Measurements from ENCODE around the gene DSTYK.

DSTYK gene

DNA sequence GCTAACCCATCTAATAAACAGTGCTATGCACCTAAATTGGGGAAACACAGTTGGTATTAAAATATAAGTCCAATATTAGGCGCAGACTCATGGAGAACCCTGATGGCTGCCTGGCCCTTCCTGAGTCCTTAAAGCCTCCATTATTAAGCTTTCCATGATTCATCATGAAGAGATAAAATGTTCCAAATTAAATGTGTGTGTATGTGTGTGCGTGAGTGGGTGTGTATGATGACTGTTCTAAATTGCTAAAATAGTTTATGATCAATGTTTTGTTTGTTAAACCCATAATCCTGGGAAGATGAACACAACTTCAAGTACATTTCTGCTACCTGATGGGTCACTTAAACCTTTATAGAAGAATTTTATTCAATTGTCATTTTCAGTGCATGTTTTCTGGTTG is 83.5 kb downstream of the DSTYK start:
- Histone ChIP-seq H3K4me3 (ENCODE audit: low read depth, low read length) (no peak overlapping the region), H3K4me1 (ENCODE audit: control insufficient read depth, insufficient read depth, low read length) (no peaks in the 10 kb centered on the region), H3K9me3 (ENCODE audit: control insufficient read depth, insufficient read depth, low read depth, low read length) (no peaks in the 10 kb centered on the region), H3K27ac (ENCODE audit: extremely low read depth, low read depth, low read length) (no peak overlapping the region), H3K36me3 (ENCODE audit: control insufficient read depth in 2 of 2, insufficient read depth in 1 of 2, low read length in 2 of 2) (no peaks in the 10 kb centered on the region)
- CTCF ChIA-PET = interaction anchor here (0.6 kb wide), 1 partner anchor 14 kb away, joined by 3 read pairs; no protein-coding TSS in a partner anchor
- no peak for TF ChIP-seq ZNF600 (tag by site-specific recombination; IDR thresholded peaks at IDR 0.05)
- no peak for TF ChIP-seq ZNF423 (tag by site-specific recombination; IDR thresholded peaks at IDR 0.05)
- TF ChIP-seq ZNF24 (tag by site-specific recombination; IDR thresholded peaks at IDR 0.05) = no peak
- no peak for TF ChIP-seq ZNF426 (tag by site-specific recombination; IDR thresholded peaks at IDR 0.05)
- TF ChIP-seq ZNF114 (tag by site-specific recombination; IDR thresholded peaks at IDR 0.05) = no peak
- TF ChIP-seq BCL11B (tag by site-specific recombination; IDR thresholded peaks at IDR 0.05; ENCODE audit: low read depth) = no peak
- TF ChIP-seq ZNF830 (tag by site-specific recombination; IDR thresholded peaks at IDR 0.05; ENCODE audit: low read depth) = no peak
- TF ChIP-seq ZNF292 (tag by site-specific recombination; IDR thresholded peaks at IDR 0.05; ENCODE audit: borderline replicate concordance, low read depth) = no peak
- TF ChIP-seq, protein P1, sequence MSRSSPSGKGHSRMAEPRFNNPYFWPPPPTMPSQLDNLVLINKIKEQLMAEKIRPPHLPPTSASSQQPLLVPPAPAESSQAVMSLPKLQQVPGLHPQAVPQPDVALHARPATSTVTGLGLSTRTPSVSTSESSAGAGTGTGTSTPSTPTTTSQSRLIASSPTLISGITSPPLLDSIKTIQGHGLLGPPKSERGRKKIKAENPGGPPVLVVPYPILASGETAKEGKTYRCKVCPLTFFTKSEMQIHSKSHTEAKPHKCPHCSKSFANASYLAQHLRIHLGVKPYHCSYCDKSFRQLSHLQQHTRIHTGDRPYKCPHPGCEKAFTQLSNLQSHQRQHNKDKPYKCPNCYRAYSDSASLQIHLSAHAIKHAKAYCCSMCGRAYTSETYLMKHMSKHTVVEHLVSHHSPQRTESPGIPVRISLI (tag by site-specific recombination; IDR thresholded peaks at IDR 0.05) = no peak
- peak; percentile 8; the same call in 1 of the 2 replicates for TF ChIP-seq ZNF585B (tag by site-specific recombination; IDR thresholded peaks at IDR 0.05)
- TF ChIP-seq, protein P2, sequence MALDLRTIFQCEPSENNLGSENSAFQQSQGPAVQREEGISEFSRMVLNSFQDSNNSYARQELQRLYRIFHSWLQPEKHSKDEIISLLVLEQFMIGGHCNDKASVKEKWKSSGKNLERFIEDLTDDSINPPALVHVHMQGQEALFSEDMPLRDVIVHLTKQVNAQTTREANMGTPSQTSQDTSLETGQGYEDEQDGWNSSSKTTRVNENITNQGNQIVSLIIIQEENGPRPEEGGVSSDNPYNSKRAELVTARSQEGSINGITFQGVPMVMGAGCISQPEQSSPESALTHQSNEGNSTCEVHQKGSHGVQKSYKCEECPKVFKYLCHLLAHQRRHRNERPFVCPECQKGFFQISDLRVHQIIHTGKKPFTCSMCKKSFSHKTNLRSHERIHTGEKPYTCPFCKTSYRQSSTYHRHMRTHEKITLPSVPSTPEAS (tag by site-specific recombination; IDR thresholded peaks at IDR 0.05) = 0 out of 2 replicates have a peak, but pooled peaks have one; percentile 22
- no peak for TF ChIP-seq ZNF473 (tag by site-specific recombination; IDR thresholded peaks at IDR 0.05)
- TF ChIP-seq ZNF48 (tag by site-specific recombination; IDR thresholded peaks at IDR 0.05) = no peak
- TF ChIP-seq, protein P3, sequence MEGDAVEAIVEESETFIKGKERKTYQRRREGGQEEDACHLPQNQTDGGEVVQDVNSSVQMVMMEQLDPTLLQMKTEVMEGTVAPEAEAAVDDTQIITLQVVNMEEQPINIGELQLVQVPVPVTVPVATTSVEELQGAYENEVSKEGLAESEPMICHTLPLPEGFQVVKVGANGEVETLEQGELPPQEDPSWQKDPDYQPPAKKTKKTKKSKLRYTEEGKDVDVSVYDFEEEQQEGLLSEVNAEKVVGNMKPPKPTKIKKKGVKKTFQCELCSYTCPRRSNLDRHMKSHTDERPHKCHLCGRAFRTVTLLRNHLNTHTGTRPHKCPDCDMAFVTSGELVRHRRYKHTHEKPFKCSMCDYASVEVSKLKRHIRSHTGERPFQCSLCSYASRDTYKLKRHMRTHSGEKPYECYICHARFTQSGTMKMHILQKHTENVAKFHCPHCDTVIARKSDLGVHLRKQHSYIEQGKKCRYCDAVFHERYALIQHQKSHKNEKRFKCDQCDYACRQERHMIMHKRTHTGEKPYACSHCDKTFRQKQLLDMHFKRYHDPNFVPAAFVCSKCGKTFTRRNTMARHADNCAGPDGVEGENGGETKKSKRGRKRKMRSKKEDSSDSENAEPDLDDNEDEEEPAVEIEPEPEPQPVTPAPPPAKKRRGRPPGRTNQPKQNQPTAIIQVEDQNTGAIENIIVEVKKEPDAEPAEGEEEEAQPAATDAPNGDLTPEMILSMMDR (tag by site-specific recombination; IDR thresholded peaks at IDR 0.05) = no peak
- TF ChIP-seq, protein P4, sequence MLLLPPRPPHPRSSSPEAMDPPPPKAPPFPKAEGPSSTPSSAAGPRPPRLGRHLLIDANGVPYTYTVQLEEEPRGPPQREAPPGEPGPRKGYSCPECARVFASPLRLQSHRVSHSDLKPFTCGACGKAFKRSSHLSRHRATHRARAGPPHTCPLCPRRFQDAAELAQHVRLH (tag by site-specific recombination; IDR thresholded peaks at IDR 0.05) = no peak
- TF ChIP-seq ZNF670 (tag by site-specific recombination; IDR thresholded peaks at IDR 0.05; ENCODE audit: low read depth) = no peak
- TF ChIP-seq ZBTB21 (tag by site-specific recombination; IDR thresholded peaks at IDR 0.05) = no peak
- POLR2A ChIA-PET = no interaction called here

DNA sequence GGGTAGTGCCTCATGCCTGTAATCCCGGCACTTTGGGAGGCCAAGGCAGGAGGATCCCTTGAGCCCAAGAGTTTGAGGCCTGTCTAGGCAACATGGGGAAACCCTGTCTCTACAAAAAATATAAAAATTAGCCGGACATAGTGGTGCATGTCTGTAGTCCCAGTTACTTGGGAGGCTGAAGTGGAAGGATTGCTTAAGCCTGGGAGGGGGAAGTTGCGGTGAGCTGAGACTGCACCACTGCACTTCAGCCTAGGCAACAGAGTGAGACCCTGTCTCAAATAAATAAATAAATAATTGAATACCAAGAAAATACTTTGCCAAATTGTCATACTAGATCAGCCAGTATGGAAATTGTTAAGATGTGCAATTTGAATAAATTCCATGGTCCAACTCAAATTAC is 83.9 kb downstream of the DSTYK start:
- H3K4me3 ChIP-seq (ENCODE audit: low read depth, low read length) = no peak overlapping the region
- POLR2A ChIA-PET = no interaction called here
- CTCF ChIA-PET = no interaction called here
- no peak for TF ChIP-seq KLF8 (tag by site-specific recombination; IDR thresholded peaks at IDR 0.05)
- no peak for TF ChIP-seq ZNF19 (tag by site-specific recombination; IDR thresholded peaks at IDR 0.05; ENCODE audit: low read depth)
- TF ChIP-seq ZNF324 (tag by site-specific recombination; IDR thresholded peaks at IDR 0.05) = no peak
- no peak for TF ChIP-seq SETDB1 (IDR thresholded peaks at IDR 0.05; ENCODE audit: insufficient read length, low read length)
- no peak for TF ChIP-seq RBAK (tag by site-specific recombination; IDR thresholded peaks at IDR 0.05)
- TF ChIP-seq, protein P5, sequence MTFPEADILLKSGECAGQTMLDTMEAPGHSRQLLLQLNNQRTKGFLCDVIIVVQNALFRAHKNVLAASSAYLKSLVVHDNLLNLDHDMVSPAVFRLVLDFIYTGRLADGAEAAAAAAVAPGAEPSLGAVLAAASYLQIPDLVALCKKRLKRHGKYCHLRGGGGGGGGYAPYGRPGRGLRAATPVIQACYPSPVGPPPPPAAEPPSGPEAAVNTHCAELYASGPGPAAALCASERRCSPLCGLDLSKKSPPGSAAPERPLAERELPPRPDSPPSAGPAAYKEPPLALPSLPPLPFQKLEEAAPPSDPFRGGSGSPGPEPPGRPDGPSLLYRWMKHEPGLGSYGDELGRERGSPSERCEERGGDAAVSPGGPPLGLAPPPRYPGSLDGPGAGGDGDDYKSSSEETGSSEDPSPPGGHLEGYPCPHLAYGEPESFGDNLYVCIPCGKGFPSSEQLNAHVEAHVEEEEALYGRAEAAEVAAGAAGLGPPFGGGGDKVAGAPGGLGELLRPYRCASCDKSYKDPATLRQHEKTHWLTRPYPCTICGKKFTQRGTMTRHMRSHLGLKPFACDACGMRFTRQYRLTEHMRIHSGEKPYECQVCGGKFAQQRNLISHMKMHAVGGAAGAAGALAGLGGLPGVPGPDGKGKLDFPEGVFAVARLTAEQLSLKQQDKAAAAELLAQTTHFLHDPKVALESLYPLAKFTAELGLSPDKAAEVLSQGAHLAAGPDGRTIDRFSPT (tag by site-specific recombination; IDR thresholded peaks at IDR 0.05) = no peak
- no peak for TF ChIP-seq ZNF626 (tag by site-specific recombination; IDR thresholded peaks at IDR 0.05)
- no peak for TF ChIP-seq ZNF530 (tag by site-specific recombination; IDR thresholded peaks at IDR 0.05; ENCODE audit: low read depth)
- no peak for TF ChIP-seq ZNF112 (tag by site-specific recombination; IDR thresholded peaks at IDR 0.05)
- TF ChIP-seq ZNF426 (tag by site-specific recombination; IDR thresholded peaks at IDR 0.05) = no peak
- no peak for TF ChIP-seq YY2 (tag by site-specific recombination; IDR thresholded peaks at IDR 0.05)
- TF ChIP-seq SP7 (tag by site-specific recombination; IDR thresholded peaks at IDR 0.05) = no peak
- no peak for TF ChIP-seq ZSCAN23 (tag by site-specific recombination; IDR thresholded peaks at IDR 0.05)
- no peak for TF ChIP-seq MZF1 (tag by site-specific recombination; IDR thresholded peaks at IDR 0.05; ENCODE audit: borderline replicate concordance)
- TF ChIP-seq ZNF239 (tag by site-specific recombination; IDR thresholded peaks at IDR 0.05) = no peak

More for the DNA sequence above, 83.9 kb downstream of the DSTYK start:
- no peak overlapping the region for H3K27ac ChIP-seq (ENCODE audit: extremely low read depth, low read depth, low read length)
- H3K4me1 ChIP-seq (ENCODE audit: control insufficient read depth, insufficient read depth, low read length) = no peaks in the 10 kb centered on the region
- no peaks in the 10 kb centered on the region for H3K36me3 ChIP-seq (ENCODE audit: control insufficient read depth in 2 of 2, insufficient read depth in 1 of 2, low read length in 2 of 2)
- H3K9me3 ChIP-seq (ENCODE audit: control insufficient read depth, insufficient read depth, low read depth, low read length) = no peaks in the 10 kb centered on the region

Data from HEK293 (cell line).